Measurements from ENCODE around the gene GNAQ.
A peak's percentile ranks its signal among the peaks of the same experiment; 100 is the strongest.

GNAQ gene

GRCh38 chr9:78003730-78004129, 27.9 kb downstream of the GNAQ start:
- DNase-seq (ENCODE audit: low read depth) = no peak

DNA sequence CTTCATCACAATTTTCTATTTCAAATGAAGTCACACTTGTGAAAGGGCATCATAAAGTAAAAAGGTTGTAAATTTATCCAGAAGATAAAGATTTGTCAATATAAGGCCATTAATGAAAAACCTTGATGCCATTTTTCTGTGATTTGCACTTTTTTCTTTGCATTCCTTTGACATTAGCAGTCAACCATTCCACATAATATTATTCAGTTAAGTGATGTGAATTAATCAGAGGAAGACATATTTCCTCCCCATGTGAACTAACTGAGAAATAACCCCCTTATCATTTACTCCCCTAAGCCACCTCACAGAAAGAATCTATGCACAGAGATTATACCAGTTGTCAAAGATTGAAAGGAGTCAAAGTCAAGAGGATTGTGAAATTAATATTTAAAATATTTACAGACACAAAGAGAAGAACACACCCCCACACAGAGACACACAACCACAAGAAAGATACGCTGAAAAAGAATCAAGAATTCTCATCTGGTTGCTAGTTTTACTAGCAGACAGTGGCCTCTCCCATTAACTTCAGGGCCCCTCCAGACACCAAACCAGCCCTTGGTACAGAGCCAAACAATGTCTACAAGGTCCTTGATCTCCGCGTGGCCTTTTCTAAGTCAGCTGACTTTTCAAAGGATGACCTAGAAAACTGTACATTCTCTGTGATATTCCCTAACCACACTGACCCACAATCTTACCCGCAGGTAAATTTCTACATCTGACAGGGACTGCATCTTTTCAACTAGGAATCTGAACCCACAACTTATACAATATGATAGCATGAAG, 29.5 kb downstream of the GNAQ start:
- no peak for DNase-seq (ENCODE audit: low read depth)

- DNase-seq (ENCODE audit: low read depth) = no peak
Measured at GRCh38 chr9:78000221-78000620, 31.4 kb downstream of the GNAQ start.

- no peak for DNase-seq (ENCODE audit: low read depth)
Measured at GRCh38 chr9:77999231-77999631, 32.4 kb downstream of the GNAQ start.

DNA sequence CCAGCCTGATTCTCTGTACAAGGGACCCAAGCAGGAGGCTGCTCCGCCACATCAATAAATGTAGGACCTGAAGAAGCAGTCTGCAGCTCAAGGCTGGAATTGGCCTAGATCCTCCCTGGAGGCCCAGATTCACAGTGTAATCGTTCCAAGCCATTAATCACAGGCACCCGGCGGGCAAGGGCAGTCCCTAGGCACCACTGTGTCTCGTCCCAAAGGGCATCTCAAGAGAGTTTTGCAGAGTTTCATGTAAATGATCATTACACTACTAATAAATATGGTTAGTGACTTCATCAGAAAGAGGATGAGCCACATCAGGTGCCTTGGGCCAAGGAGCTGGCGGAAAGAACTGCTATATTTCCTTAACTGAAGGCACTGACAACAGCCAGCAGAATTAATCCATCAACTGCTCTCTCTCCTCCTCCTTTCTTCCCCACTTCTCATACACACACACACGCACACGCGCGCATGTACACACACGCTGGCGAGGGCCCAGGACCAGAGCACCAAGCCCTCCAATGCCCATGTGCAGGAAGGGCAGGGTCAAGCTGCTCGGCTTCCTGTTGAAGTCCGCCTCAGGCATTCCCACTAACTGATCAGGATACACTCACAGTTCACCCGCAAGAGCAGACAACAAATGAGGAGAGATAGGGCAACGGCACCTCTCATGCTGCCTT, 33.9 kb downstream of the GNAQ start:
- no peak for DNase-seq (ENCODE audit: low read depth)

GRCh38 chr9:77996696-77997095, 34.9 kb downstream of the GNAQ start:
- no peak for DNase-seq (ENCODE audit: low read depth)

- DNase-seq (ENCODE audit: low read depth) = no peak
Measured at GRCh38 chr9:77991191-77991590, 40.4 kb downstream of the GNAQ start.

DNA sequence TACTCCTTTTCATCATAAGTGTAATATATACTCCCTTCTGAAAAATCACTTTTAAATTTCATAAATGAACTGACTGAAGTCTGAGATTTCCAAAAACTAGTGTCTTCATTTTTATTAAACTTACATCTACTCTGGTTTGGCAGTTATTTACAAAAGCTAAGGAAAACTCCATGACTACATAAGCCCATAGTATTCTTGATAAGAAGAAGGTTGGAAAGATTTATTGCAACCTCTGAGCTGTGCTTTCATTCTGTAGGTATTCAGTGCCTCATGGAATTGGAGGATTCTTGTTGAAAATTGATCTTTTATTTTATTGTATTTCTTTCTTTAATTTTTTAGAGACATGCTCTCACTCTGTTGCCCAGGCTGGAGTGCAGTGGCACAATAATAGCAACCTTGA, 41.7 kb downstream of the GNAQ start:
- no peak for DNase-seq (ENCODE audit: low read depth)

DNA sequence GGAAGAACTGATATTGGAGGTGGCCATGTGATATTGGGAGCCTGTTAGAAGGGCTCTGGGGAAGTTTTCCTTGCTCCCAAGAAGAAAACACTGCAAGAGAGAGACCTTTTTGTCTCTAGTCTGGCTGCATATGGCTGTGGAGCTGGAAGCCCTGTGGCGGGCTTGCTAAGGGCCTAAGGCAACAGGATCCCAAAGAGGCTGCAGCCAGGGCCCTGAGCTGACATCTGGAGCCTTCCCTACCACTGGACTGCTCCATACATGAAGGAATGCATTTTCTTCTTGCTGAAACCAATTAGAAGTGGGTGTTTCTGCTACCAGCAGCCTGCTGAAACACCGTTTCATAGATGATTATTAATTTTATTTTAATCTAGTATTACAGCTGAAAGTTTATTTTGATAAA, 42.2 kb downstream of the GNAQ start:
- no peak for DNase-seq (ENCODE audit: low read depth)

DNA sequence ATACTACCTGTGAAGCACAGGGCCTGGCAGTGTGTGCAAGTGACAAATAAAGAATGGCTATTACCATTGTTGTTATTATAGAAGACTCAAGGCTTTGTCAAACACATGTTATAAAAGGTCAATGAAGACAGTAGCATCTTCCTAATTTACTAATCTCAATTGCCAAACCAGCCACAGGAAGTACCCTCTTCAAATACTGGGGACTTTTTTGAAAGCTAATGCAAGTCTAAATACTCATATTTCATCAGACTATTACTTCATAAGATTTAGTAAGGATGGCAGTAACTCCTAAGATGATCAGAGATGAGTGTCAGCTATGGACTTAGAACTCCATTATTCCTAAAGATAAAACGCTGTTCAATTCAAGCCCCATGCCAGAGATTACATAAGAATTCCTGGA, 43.0 kb downstream of the GNAQ start:
- no peak for DNase-seq (ENCODE audit: low read depth)

- DNase-seq (ENCODE audit: low read depth) = no peak
Measured at GRCh38 chr9:77987880-77988525, 43.6 kb downstream of the GNAQ start.

GRCh38 chr9:77987081-77987656, 44.4 kb downstream of the GNAQ start:
- no peak for DNase-seq (ENCODE audit: low read depth)

- DNase-seq (ENCODE audit: low read depth) = no peak
Measured at GRCh38 chr9:77985996-77986395, 45.6 kb downstream of the GNAQ start.

- no peak for DNase-seq (ENCODE audit: low read depth)
Measured at GRCh38 chr9:77983320-77983662, 48.3 kb downstream of the GNAQ start.

DNA sequence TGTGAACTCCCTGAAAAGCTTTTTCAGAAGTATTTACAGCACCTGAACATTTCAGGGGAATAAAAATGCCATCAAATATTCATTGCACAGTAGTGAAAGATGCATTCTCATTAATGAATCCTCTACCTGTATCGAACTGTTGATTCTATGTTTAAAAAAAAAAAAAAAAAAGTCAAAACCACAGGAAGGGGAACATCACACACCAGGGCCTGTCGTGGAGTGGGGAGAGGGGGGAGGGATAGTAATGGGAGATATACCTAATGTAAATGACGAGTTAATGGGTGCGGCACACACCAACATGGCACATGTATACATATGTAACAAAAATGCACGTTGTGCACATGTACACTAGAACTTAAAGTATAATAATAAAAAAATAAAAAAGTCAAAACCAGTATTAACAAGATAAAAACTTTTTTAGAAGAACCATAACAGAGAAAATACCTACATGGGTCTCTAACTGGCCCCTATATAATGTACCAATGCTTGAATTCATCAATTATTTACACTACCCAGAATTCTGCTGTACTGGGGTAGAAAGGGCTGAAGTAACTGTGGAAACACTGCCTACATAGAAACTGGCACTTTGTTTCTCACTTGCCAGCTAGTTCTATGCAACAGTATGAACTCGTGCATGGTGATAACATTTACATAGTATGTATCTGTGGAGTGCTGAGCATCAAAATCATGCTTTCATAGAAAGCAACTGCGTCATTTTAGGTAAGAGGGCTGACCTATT, 48.9 kb downstream of the GNAQ start:
- no peak for DNase-seq (ENCODE audit: low read depth)

GRCh38 chr9:77981907-77982306, 49.7 kb downstream of the GNAQ start:
- no peak for DNase-seq (ENCODE audit: low read depth)

GRCh38 chr9:77981332-77981731, 50.3 kb downstream of the GNAQ start:
- DNase-seq (ENCODE audit: low read depth) = no peak

DNA sequence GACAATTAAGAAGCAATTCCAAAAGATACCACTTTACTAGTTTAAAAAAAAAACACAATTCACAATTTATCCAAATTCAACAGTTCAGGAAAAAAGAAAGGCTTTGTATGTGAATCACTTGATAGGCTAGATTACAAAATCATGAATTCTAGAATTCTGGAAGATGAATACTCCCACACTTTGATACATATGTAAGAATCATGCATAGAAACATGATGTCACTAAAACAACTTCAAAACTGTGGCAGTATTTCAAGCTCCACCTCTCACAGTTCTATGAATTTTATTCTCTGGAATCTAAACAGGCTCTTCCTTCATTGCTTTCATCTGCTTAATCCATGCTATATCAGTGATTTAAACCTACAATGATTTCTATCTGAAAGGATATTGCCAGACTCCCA, 51.0 kb downstream of the GNAQ start:
- DNase-seq (ENCODE audit: low read depth) = peak; percentile 40

GRCh38 chr9:77978086-77978781, 53.4 kb downstream of the GNAQ start:
- no peak for DNase-seq (ENCODE audit: low read depth)

- DNase-seq (ENCODE audit: low read depth) = peak; percentile 75
Measured at GRCh38 chr9:77977210-77977611, 54.4 kb downstream of the GNAQ start.

GRCh38 chr9:77975806-77976205, 55.8 kb downstream of the GNAQ start:
- DNase-seq (ENCODE audit: low read depth) = no peak

- DNase-seq (ENCODE audit: low read depth) = peak; percentile 13
Measured at GRCh38 chr9:77975036-77975435, 56.6 kb downstream of the GNAQ start.
